ENCODE data around the gene MORC4.

MORC4 gene

GRCh38 chrX:106903856-106904528 is 96.0 kb downstream of the MORC4 start:
- no peak for DNase-seq

- DNase-seq = no peak
Observed at GRCh38 chrX:106903291-106903824, 96.7 kb downstream of the MORC4 start, which contains the start of gene RIPPLY1. Gene RIPPLY1, minus strand, starts transcription at chrX:106903341. Its CDS starts 54 bp downstream, at chrX:106903287.

DNA sequence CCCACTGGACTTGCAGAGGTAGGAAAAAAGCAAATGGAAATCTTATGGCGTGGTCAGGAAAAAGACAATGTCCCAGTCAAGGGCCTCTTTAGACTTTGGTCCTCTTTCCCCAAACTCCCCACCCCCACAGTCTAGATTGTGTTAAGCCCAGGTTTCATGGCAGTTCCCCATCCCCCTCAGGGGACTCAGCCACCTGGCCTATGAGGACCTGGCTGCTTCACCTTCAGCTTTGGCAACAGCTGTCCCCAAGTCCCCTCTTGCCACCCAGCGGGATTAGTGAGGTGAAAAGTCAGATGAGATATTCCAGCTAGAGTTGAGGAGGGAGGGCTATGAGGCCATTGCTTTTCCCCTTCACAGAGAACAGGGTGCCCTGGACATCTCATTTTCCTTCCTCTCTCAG is 97.3 kb downstream of the MORC4 start:
- DNase-seq = no peak

DNA sequence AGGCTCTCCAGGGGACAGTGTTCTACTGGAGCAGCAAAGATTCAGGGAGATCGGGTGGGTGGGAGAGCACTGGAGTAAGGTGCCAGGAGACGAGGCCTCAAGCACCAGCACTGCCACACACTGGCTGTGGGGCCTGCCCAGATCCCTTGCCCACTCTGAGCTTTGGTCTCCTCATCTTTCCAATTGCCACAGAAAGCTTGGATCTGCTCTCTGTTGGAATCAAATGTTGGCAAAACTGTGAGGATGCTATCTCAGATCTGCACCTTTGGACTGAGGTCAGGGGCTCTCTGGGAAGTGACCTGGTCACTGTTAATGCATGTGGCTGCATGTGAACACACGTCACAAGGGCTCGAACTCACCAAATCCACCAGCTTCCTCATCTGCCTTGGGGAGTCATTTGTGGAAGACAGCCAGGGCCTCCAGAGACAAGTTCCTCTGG is 98.2 kb downstream of the MORC4 start:
- no peak for DNase-seq

DNA sequence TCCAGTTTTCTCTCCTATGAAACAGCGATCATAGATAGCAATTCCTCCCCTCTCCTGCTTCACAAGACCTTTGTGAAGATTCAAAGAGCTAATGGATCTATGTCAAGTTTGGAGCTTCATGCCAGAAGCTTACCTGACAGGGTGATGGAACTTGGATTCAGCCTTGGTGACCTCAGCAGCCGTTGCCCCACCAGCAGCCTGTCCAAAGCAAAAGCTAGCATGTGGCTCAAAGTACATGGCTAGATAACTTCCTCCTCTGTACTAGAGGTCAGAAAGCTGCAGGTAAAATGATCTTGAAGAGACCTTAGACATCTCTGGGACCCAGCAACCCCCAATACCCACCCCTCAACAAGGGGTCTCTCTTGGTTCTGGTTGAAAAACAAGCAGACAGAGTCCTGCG is 98.7 kb downstream of the MORC4 start:
- no peak for DNase-seq

- DNase-seq = no peak
Observed at GRCh38 chrX:106899841-106900240, 100.2 kb downstream of the MORC4 start.

- no peak for DNase-seq
Observed at GRCh38 chrX:106899276-106899675, 100.7 kb downstream of the MORC4 start.

GRCh38 chrX:106898462-106898861 is 101.5 kb downstream of the MORC4 start:
- peak; percentile 8 to 41 for DNase-seq

- DNase-seq = no peak
Observed at GRCh38 chrX:106897259-106897658, 102.8 kb downstream of the MORC4 start.

DNA sequence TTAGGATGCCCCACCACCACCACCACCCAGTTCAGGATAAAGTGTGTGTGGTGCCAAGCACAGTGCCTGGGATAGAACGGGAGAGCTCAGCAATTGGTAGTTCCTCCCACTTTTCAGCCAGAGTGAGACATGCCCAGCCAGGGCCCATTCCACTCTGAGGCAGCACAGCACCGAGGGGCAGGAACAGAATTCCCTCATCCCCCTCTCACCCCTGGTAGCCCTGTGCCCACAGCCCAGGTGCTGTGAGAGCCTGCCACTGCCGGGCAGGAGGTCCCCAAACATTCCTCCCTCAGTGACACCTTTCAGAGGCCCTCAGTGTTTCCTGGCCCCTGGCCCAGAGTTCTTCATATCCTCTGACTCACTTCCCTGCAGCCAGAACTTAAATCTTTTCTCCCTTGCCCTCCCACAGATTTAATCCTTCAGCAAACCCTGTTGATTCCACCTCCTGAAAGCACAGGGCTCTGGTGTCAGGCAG is 105.0 kb downstream of the MORC4 start:
- DNase-seq = no peak

DNA sequence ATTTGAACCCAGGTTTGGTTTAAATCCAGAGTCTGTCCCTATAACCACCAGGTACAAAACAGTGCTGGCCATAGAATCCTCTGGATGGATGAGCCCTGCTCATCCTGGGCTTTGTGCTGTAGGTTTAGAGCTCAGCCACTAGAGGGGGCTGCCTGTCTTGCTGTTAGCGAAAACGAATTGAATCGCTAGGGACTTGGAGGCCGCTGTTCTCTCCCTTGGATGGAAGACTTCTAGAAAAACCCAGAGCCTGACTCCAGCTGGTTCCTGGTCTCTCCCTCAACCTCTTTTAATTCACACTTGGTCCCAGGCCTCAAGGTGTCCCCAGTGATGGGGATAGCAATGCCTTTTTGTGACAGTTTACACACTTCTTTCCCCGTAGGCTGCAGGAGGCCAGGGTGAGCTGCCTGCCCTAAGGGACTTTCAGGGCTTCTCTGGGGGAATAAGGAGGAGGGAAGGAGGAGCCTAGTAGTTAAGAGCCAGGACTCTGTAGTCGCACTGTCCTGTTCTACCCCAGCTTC is 105.6 kb downstream of the MORC4 start:
- peak in 1 of 2 experiments; percentile 10 for DNase-seq

- no peak for DNase-seq
Observed at GRCh38 chrX:106891762-106892460, 108.1 kb downstream of the MORC4 start.

All from AML-193 (cell line).